HCT116 (cell line): Measurements from ENCODE around the gene SKA1. TPM values are rescaled to one million over a fixed set of nuclear protein-coding genes. Genes with fewer than 3 reads are reported as not detected.

Experiments used
- ATAC-seq: fragments of 200-7000 bp; cut with Tn5 transposase; 2 replicates; pipeline ENCODE4 v1.9.1; 2020; ENCODE audit warnings: mild to moderate bottlenecking, moderate library complexity
- BruUV-seq: library from RNA; stranded (reverse); fragments of 400-500 nt; replicated peaks from 2 replicates; lab custom pipeline; 2021; lab: Mats Ljungman, UMichigan
- CTCF ChIA-PET: fragments of 300-600 bp; sonication (Branson Sonifier 250); formaldehyde crosslinking; loops from one replicate; lab custom pipeline; 2021; ENCODE audit warnings: antibody characterized with exemption; lab: Charles Lee
- POLR2A ChIA-PET: fragments of 300-600, 350-600 bp; sonication (Branson Sonifier 250); formaldehyde crosslinking; loops from one replicate; lab custom pipeline; 2021; ENCODE audit warnings: antibody characterized with exemption; lab: Charles Lee
- RAD21 ChIA-PET, 2 experiments: fragments of 300-600 bp; sonication (Branson Sonifier 250); formaldehyde crosslinking; loops; one replicate each; lab custom pipeline; 2023; ENCODE audit warnings: low total read pairs in 2 of 2; ENCODE audit not compliant: uncharacterized antibody in 2 of 2, unreplicated experiment in 2 of 2, low non-redundant PET in 1 of 2; lab: Charles Lee
- DNase-seq: peaks from one replicate; pipeline ENCODE4 v3.0.0-alpha.2; 2010; ENCODE audit warnings: low read depth, low spot score
- H2AFZ ChIP-seq: fragments of 200-600 bp; shearing (Covaris generic), sonication (generic); 2 replicates; pipeline ENCODE4 v1.6.1; 2017; ENCODE audit warnings: low read depth, mixed run types, mixed read lengths, antibody characterized with exemption, low read length; ENCODE audit not compliant: poor library complexity, severe bottlenecking
- H3K27ac ChIP-seq: 2 replicates; pipeline ENCODE4 v1.5.1; 2012; ENCODE audit warnings: low read depth, low read length
- H3K27me3 ChIP-seq: fragments of 200-600 bp; sonication (generic); 2 replicates; pipeline ENCODE4 v1.6.1; 2016; ENCODE audit warnings: mixed run types, low read length, mixed read lengths; ENCODE audit not compliant: insufficient read depth
- H3K36me3 ChIP-seq, 2 experiments: fragments of 200-500 bp in 1 of 2; fragments of 200-600 bp in 1 of 2; sonication (Bioruptor generic) in 1 of 2; sonication (generic) in 1 of 2; 2 replicates each; pipeline versions ENCODE4 v1.5.1 to v1.6.1; 2014 to 2016; ENCODE audit warnings: low read length in 2 of 2, inconsistent platforms in 1 of 2, mixed read lengths in 1 of 2, mixed run types in 1 of 2; ENCODE audit not compliant: insufficient read depth in 2 of 2, control insufficient read depth in 1 of 2
- H3K4me1 ChIP-seq, 2 experiments: fragments of 200-600 bp in 1 of 2; sonication (generic) in 1 of 2; 2 replicates each; pipeline versions ENCODE4 v1.5.1 to v1.6.1; 2012 to 2017; ENCODE audit warnings: low read length in 2 of 2, inconsistent platforms in 1 of 2, mild to moderate bottlenecking in 1 of 2, mixed read lengths in 1 of 2, mixed run types in 1 of 2, moderate library complexity in 1 of 2; ENCODE audit not compliant: insufficient read depth in 2 of 2, control insufficient read depth in 1 of 2
- H3K4me2 ChIP-seq: fragments of 200-600 bp; sonication (generic); 2 replicates; pipeline ENCODE4 v1.6.1; 2017; ENCODE audit warnings: mixed run types, low read length, mixed read lengths
- H3K4me3 ChIP-seq, 2 experiments: fragments of 200-600 bp in 1 of 2; sonication (generic) in 1 of 2; replicated peaks in 1 of 2; 2 replicates each; pipeline ENCODE4 v1.5.1; 2011 to 2016; ENCODE audit warnings: low read length in 2 of 2, control low read depth in 1 of 2, low read depth in 1 of 2, mild to moderate bottlenecking in 1 of 2, mixed read lengths in 1 of 2, mixed run types in 1 of 2
- H3K79me2 ChIP-seq: fragments of 200-600 bp; sonication (generic); 2 replicates; pipeline ENCODE4 v1.6.1; 2017; ENCODE audit warnings: mild to moderate bottlenecking, mixed run types, low read length, moderate library complexity, mixed read lengths; ENCODE audit not compliant: insufficient read depth
- H3K9ac ChIP-seq: fragments of 200-600 bp; sonication (generic); 2 replicates; pipeline ENCODE4 v1.6.1; 2016; ENCODE audit warnings: low read length, mixed read lengths
- H3K9me2 ChIP-seq: fragments of 200-600 bp; sonication (generic), shearing (Covaris generic); 2 replicates; pipeline ENCODE4 v1.6.1; 2017; ENCODE audit warnings: mixed run types, mild to moderate bottlenecking, moderate library complexity; ENCODE audit not compliant: insufficient read depth
- H3K9me3 ChIP-seq, 2 experiments: fragments of 200-500 bp in 1 of 2; fragments of 200-600 bp in 1 of 2; sonication (Bioruptor generic) in 1 of 2; sonication (generic) in 1 of 2; 2 replicates each; pipeline ENCODE4 v1.6.1; 2014 to 2017; ENCODE audit warnings: low read length in 2 of 2, mixed read lengths in 2 of 2, inconsistent platforms in 1 of 2, low read depth in 1 of 2, mild to moderate bottlenecking in 1 of 2, mixed run types in 1 of 2, moderate library complexity in 1 of 2; ENCODE audit not compliant: control insufficient read depth in 1 of 2, insufficient read depth in 1 of 2
- H4K20me1 ChIP-seq: fragments of 200-600 bp; sonication (generic), shearing (Covaris generic); 2 replicates; pipeline ENCODE4 v1.6.1; 2017; ENCODE audit warnings: mixed run types, mild to moderate bottlenecking, moderate library complexity; ENCODE audit not compliant: insufficient read depth
- CEBPB ChIP-seq: IDR thresholded peaks from 2 replicates; pipeline ENCODE4 v1.6.1; 2012; ENCODE audit warnings: low read depth
- CTCF ChIP-seq, 3 experiments: fragments of 200-600 bp in 1 of 3; sonication (generic) in 1 of 3; IDR thresholded peaks in 2 of 3; conservative IDR thresholded peaks in 1 of 3; 2 replicates each; pipeline ENCODE4 v1.5.1; 2012 to 2017; ENCODE audit warnings: low read depth in 2 of 3, low read length in 2 of 3, antibody characterized with exemption in 1 of 3, borderline replicate concordance in 1 of 3, control low read depth in 1 of 3, mild to moderate bottlenecking in 1 of 3, mixed read lengths in 1 of 3, mixed run types in 1 of 3, moderate library complexity in 1 of 3; ENCODE audit not compliant: insufficient read depth in 1 of 3
- ELF1 ChIP-seq: IDR thresholded peaks from 2 replicates; pipeline ENCODE4 v1.6.1; 2012; ENCODE audit warnings: low read depth, borderline replicate concordance
- EZH2 ChIP-seq: fragments of 200-600 bp; sonication (generic); IDR thresholded peaks from 2 replicates; pipeline ENCODE4 v1.6.1; 2017; ENCODE audit warnings: antibody characterized with exemption, mixed run types
- FOSL1 ChIP-seq: IDR thresholded peaks from 2 replicates; pipeline ENCODE4 v1.6.1; 2012; ENCODE audit warnings: low read depth
- SP1 ChIP-seq: IDR thresholded peaks from 2 replicates; pipeline ENCODE4 v1.6.1; 2012; ENCODE audit warnings: low read depth
- TCF7L2 ChIP-seq: IDR thresholded peaks from 2 replicates; pipeline ENCODE4 v1.7.0; 2011; ENCODE audit warnings: borderline replicate concordance, inconsistent platforms; ENCODE audit not compliant: insufficient read depth, insufficient read length; ENCODE audit errors: extremely low read depth
- YY1 ChIP-seq: IDR thresholded peaks from 2 replicates; pipeline ENCODE4 v1.6.1; 2011; ENCODE audit warnings: low read length, low read depth, moderate library complexity, mild to moderate bottlenecking; ENCODE audit not compliant: insufficient replicate concordance; ENCODE audit errors: extremely low read depth
- intact Hi-C: fragments of 100-400 bp; cut with micrococcal nuclease; formaldehyde crosslinking; loops from 2 replicates; pipeline ENCODE4 v1.10.0; 2022
- total RNA-seq: library from RNA; stranded (reverse); gene quantifications from one replicate; pipeline ENCODE4 v1.2.1, GENCODE V29; 2021; ENCODE audit not compliant: unreplicated experiment
- TF ChIP-seq, protein P1 (sequence below): IDR thresholded peaks from 2 replicates; pipeline ENCODE4 v1.6.1; 2012

Gene SKA1
- total RNA-seq, 1 experiment from 2014 or later = 34.5 TPM

DNA sequence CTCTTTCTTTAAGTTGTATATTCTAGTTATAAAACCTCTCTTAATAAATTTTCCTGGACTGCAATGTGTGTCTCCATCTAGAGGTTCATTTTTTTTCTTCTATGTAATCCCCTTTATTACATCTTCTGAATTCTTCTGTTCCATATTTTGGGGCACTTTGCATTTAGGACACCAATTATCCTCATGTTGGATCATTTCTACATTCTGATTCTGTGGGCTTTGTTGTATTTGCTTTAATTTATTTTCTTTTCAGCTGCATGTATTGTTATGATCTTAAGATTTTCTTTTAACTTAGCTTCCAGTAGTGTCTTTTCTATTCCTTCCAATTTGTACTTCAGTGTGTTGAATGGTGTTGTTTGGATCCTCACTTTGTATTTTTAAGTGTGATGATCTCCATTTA is 5.2 kb upstream of the SKA1 start:
- ChIA-PET POLR2A (no interaction called here), CTCF (no interaction called here), RAD21 (no interaction called here)
- Histone ChIP-seq H3K27me3 (no peaks in the 10 kb centered on the region), H3K27ac (no peak overlapping the region), H3K36me3 (no peaks in the 10 kb centered on the region), H3K4me3 (no peak overlapping the region), H3K9me2 (no peaks in the 10 kb centered on the region), H3K9ac (no peak overlapping the region), H3K4me2 (no peak overlapping the region), H2AFZ (no peak overlapping the region), H3K4me1 (peaks cover 0 to 13% of the 10 kb centered on the region in 2 experiments; a peak in 2 of 4 replicates), H3K79me2 (no peaks in the 10 kb centered on the region), H4K20me1 (no peaks in the 10 kb centered on the region), H3K9me3 (peaks cover 0 to 8% of the 10 kb centered on the region in 2 experiments; a peak in 2 of 4 replicates)
- no peak for TF ChIP-seq ELF1
- TF ChIP-seq, protein P1, sequence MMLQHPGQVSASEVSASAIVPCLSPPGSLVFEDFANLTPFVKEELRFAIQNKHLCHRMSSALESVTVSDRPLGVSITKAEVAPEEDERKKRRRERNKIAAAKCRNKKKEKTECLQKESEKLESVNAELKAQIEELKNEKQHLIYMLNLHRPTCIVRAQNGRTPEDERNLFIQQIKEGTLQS = no peak
- TF ChIP-seq EZH2 = no peak
- TF ChIP-seq YY1 = no peak
- no peak for TF ChIP-seq CEBPB
- no peak for TF ChIP-seq SP1
- no peak for TF ChIP-seq TCF7L2
- no peak for TF ChIP-seq CTCF (IDR thresholded peaks at IDR 0.05 in 2 of 3, conservative IDR thresholded peaks at IDR 0.05 in 1 of 3; ENCODE audit: borderline replicate concordance in 1 of 3, insufficient read depth in 1 of 3, low read depth in 2 of 3, low read length in 2 of 3)
- TF ChIP-seq FOSL1 = no peak
- ATAC-seq (no peak), DNase-seq (no peak)
- BruUV-seq = no TSS peak
- intact Hi-C loops = loop anchor here (5.0 kb wide), 1 partner anchor 82 kb away; the partner anchor contains the start of gene CXXC1
